Effector memory CD4-positive, alpha-beta T cell (primary cell): ENCODE measurements around the gene CDCA4.

Experiments used
- DNase-seq, 3 donors: peaks; one replicate each; pipeline ENCODE4 v3.0.0-alpha.2; 2020
- H3K27ac ChIP-seq: 2 replicates; pipeline ENCODE4 v1.7.0; 2013; ENCODE audit warnings: mild to moderate bottlenecking, low read length, moderate library complexity; ENCODE audit not compliant: insufficient read depth, poor library complexity, severe bottlenecking
- H3K27me3 ChIP-seq: replicated peaks from 2 replicates; pipeline ENCODE4 v1.7.0; 2013; ENCODE audit warnings: mild to moderate bottlenecking, low read length; ENCODE audit not compliant: insufficient read depth, control insufficient read depth, poor library complexity, severe bottlenecking
- H3K36me3 ChIP-seq: 2 replicates; pipeline ENCODE4 v1.7.0; 2013; ENCODE audit warnings: mild to moderate bottlenecking, low read length, moderate library complexity; ENCODE audit not compliant: control insufficient read depth, insufficient read depth
- H3K4me1 ChIP-seq: 2 replicates; pipeline ENCODE4 v1.7.0; 2013; ENCODE audit warnings: low read length, mild to moderate bottlenecking; ENCODE audit not compliant: control insufficient read depth, insufficient read depth, poor library complexity, severe bottlenecking
- H3K4me3 ChIP-seq: 2 replicates; pipeline ENCODE4 v1.7.0; 2013; ENCODE audit warnings: low read length, low read depth, mild to moderate bottlenecking; ENCODE audit not compliant: insufficient read depth, poor library complexity, severe bottlenecking
- H3K9me3 ChIP-seq: 2 replicates; pipeline ENCODE4 v1.7.0; 2013; ENCODE audit warnings: mild to moderate bottlenecking, low read length, moderate library complexity; ENCODE audit not compliant: control insufficient read depth

CDCA4 gene

GRCh38 chr14:105015242-105015641 is 5.6 kb downstream of the CDCA4 start:
- H3K27ac ChIP-seq: peak overlapping the region; percentile 24
- H3K9me3 ChIP-seq: no peaks in the 10 kb centered on the region
- H3K36me3 ChIP-seq: peaks cover 14% of the 10 kb centered on the region
- H3K4me1 ChIP-seq: peaks cover 18% of the 10 kb centered on the region
- peak in 1 of 3 donors; percentile 17 for DNase-seq
- no peaks in the 10 kb centered on the region for H3K27me3 ChIP-seq
- H3K4me3 ChIP-seq: no peak overlapping the region

GRCh38 chr14:105014631-105015030 is 6.3 kb downstream of the CDCA4 start:
- H3K4me1 ChIP-seq: peaks cover 14% of the 10 kb centered on the region

GRCh38 chr14:105014032-105014431 is 6.9 kb downstream of the CDCA4 start:
- peaks cover 14% of the 10 kb centered on the region for H3K4me1 ChIP-seq
- peaks cover 26% of the 10 kb centered on the region for H3K36me3 ChIP-seq

More at GRCh38 chr14:105014631-105015030, 6.3 kb downstream of the CDCA4 start:
- no peak for DNase-seq
- Histone ChIP-seq H3K27ac (peak overlapping the region; percentile 24), H3K36me3 (peaks cover 20% of the 10 kb centered on the region), H3K27me3 (no peaks in the 10 kb centered on the region), H3K4me3 (no peak overlapping the region), H3K9me3 (no peaks in the 10 kb centered on the region)

GRCh38 chr14:105013150-105013785 is 7.6 kb downstream of the CDCA4 start:
- no peak for DNase-seq

More at GRCh38 chr14:105014032-105014431, 6.9 kb downstream of the CDCA4 start:
- DNase-seq: no peak
- H3K27me3 ChIP-seq: no peaks in the 10 kb centered on the region
- no peak overlapping the region for H3K27ac ChIP-seq
- no peaks in the 10 kb centered on the region for H3K9me3 ChIP-seq
- H3K4me3 ChIP-seq: no peak overlapping the region

GRCh38 chr14:105012171-105012985 is 8.5 kb downstream of the CDCA4 start:
- H3K36me3 ChIP-seq: peaks cover 26% of the 10 kb centered on the region
- no peak overlapping the region for H3K4me3 ChIP-seq
- H3K27ac ChIP-seq: no peak overlapping the region
- H3K4me1 ChIP-seq: peaks cover 9% of the 10 kb centered on the region
- DNase-seq: no peak
- no peaks in the 10 kb centered on the region for H3K27me3 ChIP-seq
- no peaks in the 10 kb centered on the region for H3K9me3 ChIP-seq

More at GRCh38 chr14:105013150-105013785, 7.6 kb downstream of the CDCA4 start:
- H3K4me3 ChIP-seq: no peak overlapping the region
- no peaks in the 10 kb centered on the region for H3K27me3 ChIP-seq
- peaks cover 26% of the 10 kb centered on the region for H3K36me3 ChIP-seq
- no peaks in the 10 kb centered on the region for H3K9me3 ChIP-seq
- peaks cover 9% of the 10 kb centered on the region for H3K4me1 ChIP-seq
- no peak overlapping the region for H3K27ac ChIP-seq

- peaks cover 26% of the 10 kb centered on the region for H3K36me3 ChIP-seq
- H3K27ac ChIP-seq: no peak overlapping the region
- peaks cover 9% of the 10 kb centered on the region for H3K4me1 ChIP-seq
- no peak overlapping the region for H3K4me3 ChIP-seq
- H3K9me3 ChIP-seq: no peaks in the 10 kb centered on the region
- H3K27me3 ChIP-seq: no peaks in the 10 kb centered on the region
- DNase-seq: no peak
Observed at GRCh38 chr14:105011312-105011990, 9.4 kb downstream of the CDCA4 start.

- no peaks in the 10 kb centered on the region for H3K27me3 ChIP-seq
- no peak for DNase-seq
- H3K9me3 ChIP-seq: no peaks in the 10 kb centered on the region
- H3K4me1 ChIP-seq: peaks cover 9% of the 10 kb centered on the region
- H3K4me3 ChIP-seq: no peak overlapping the region
- no peak overlapping the region for H3K27ac ChIP-seq
- H3K36me3 ChIP-seq: peaks cover 26% of the 10 kb centered on the region
Observed at GRCh38 chr14:105010891-105011291, 10.0 kb downstream of the CDCA4 start.

GRCh38 chr14:105010106-105010505 is 10.8 kb downstream of the CDCA4 start:
- Histone ChIP-seq H3K27me3 (no peaks in the 10 kb centered on the region), H3K4me1 (peaks cover 9% of the 10 kb centered on the region), H3K36me3 (peaks cover 26% of the 10 kb centered on the region), H3K27ac (no peak overlapping the region), H3K4me3 (no peak overlapping the region), H3K9me3 (no peaks in the 10 kb centered on the region)
- DNase-seq: no peak

GRCh38 chr14:105007593-105008264 is 13.2 kb downstream of the CDCA4 start:
- Histone ChIP-seq H3K9me3 (no peaks in the 10 kb centered on the region), H3K4me3 (no peak overlapping the region), H3K27ac (no peak overlapping the region), H3K4me1 (no peaks in the 10 kb centered on the region), H3K36me3 (peaks cover 26% of the 10 kb centered on the region), H3K27me3 (no peaks in the 10 kb centered on the region)
- DNase-seq: no peak
